ENCODE results near the gene SYVN1. TPM values are rescaled to one million over a fixed set of nuclear protein-coding genes. Genes with fewer than 3 reads are reported as not detected.
A peak's percentile ranks its signal among the peaks of the same experiment; 100 is the strongest.

The SYVN1 gene
- total and polyA plus RNA-seq, 2 donors (not counting 1 experiment from before 2014, with no cell fraction given) = 187 to 282 TPM

- peaks cover 70% of the 10 kb centered on the region for H3K79me2 ChIP-seq (ENCODE audit: control insufficient read depth, insufficient read depth, low read length)
- peaks cover 3 to 55% of the 10 kb centered on the region in 2 experiments for H3K36me3 ChIP-seq (replicated peaks in 1 of 2; ENCODE audit: control extremely low read depth in 1 of 2, control insufficient read depth in 1 of 2, extremely low read depth in 1 of 2, insufficient read depth in 2 of 2, low read length in 1 of 2)
- POLR2A ChIA-PET = interaction anchor here (0.5 to 8.8 kb wide), 6 partner anchors 12 to 130 kb away, joined by 3 to 160 read pairs (median 5); partner anchors contain the start of genes CAPN1, FAU, MRPL49 and POLA2
- H3K4me3 ChIP-seq (ENCODE audit: control extremely low read depth in 1 of 5, extremely low read depth in 1 of 5, insufficient read depth in 1 of 5, low read depth in 2 of 5, low read length in 4 of 5) = peak overlapping the region; percentile 13 to 99 (median 96)
- ATAC-seq (ENCODE audit: low read depth) (no peak), DNase-seq (no peak)
- Mint-ChIP-seq H3K4me3 (peak overlapping the region; percentile 97), H3K27me3 (no peaks in the 10 kb centered on the region), H3K4me1 (peaks cover 65% of the 10 kb centered on the region), H3K27ac (peak overlapping the region; percentile 99), H3K9me3 (ENCODE audit: insufficient read depth) (no peaks in the 10 kb centered on the region)
- peak overlapping the region; percentile 89 for H3K4me2 ChIP-seq (replicated peaks; ENCODE audit: low read depth, low read length, poor library complexity, severe bottlenecking)
- peaks cover 72% of the 10 kb centered on the region for H4K20me1 ChIP-seq (ENCODE audit: control insufficient read depth, insufficient read depth, low read length, poor library complexity, severe bottlenecking)
- H2AFZ ChIP-seq (ENCODE audit: insufficient read depth, low read depth, low read length, poor library complexity, severe bottlenecking) = no peak overlapping the region
- peak overlapping the region; percentile 99 for H3K9ac ChIP-seq (ENCODE audit: low read length)
- H3K9me3 ChIP-seq (ENCODE audit: control extremely low read depth in 1 of 3, control insufficient read depth in 2 of 3, insufficient read depth in 1 of 3, low read length in 2 of 3) = no peaks in the 10 kb centered on the region
- intact Hi-C loops (cut with micrococcal nuclease) = loop anchor here (1.0 to 5.0 kb wide), 5 partner anchors 10 to 485 kb away; partner anchors contain the start of genes CAPN1, FAU, MRPL49 and PCNX3
- WGBS (ENCODE audit: insufficient coverage) = 64% methylated on average over 4 of the region's 6 CpGs
- peak overlapping the region; percentile 98 to 99 for H3K27ac ChIP-seq (ENCODE audit: low read length in 2 of 2)
- CTCF ChIA-PET = interaction anchor here (0.6 to 7.5 kb wide), 9 partner anchors 10 to 284 kb away, joined by 3 to 64 read pairs (median 9); partner anchors contain the start of genes CAPN1, FAU, MRPL49 and TM7SF2
- H3K4me1 ChIP-seq (ENCODE audit: control insufficient read depth in 2 of 2, insufficient read depth in 2 of 2, low read length in 2 of 2) = peaks cover 43 to 72% of the 10 kb centered on the region in 2 donors
- no peaks in the 10 kb centered on the region for H3K27me3 ChIP-seq (replicated peaks in 1 of 4; ENCODE audit: control extremely low read depth in 1 of 4, control insufficient read depth in 3 of 4, insufficient read depth in 4 of 4, low read length in 3 of 4)
- no peak for TF ChIP-seq EZH2 (IDR thresholded peaks at IDR 0.05; ENCODE audit: borderline replicate concordance, insufficient read depth, low read depth, low read length, poor library complexity, severe bottlenecking)
- TF ChIP-seq CTCF (IDR thresholded peaks at IDR 0.05) = no peak
Observed at GRCh38 chr11:65131895-65132237, 2.5 kb downstream of the SYVN1 start.

GRCh38 chr11:65131417-65131776 lies 2.9 kb downstream of the SYVN1 start:
- DNase-seq (peak; percentile 24), ATAC-seq (ENCODE audit: low read depth) (no peak)
- Histone ChIP-seq H3K4me1 (ENCODE audit: control insufficient read depth in 2 of 2, insufficient read depth in 2 of 2, low read length in 2 of 2) (peaks cover 43 to 72% of the 10 kb centered on the region in 2 donors), H2AFZ (ENCODE audit: insufficient read depth, low read depth, low read length, poor library complexity, severe bottlenecking) (no peak overlapping the region), H3K79me2 (ENCODE audit: control insufficient read depth, insufficient read depth, low read length) (peaks cover 70% of the 10 kb centered on the region), H4K20me1 (ENCODE audit: control insufficient read depth, insufficient read depth, low read length, poor library complexity, severe bottlenecking) (peaks cover 76% of the 10 kb centered on the region), H3K27me3 (replicated peaks in 1 of 4; ENCODE audit: control extremely low read depth in 1 of 4, control insufficient read depth in 3 of 4, insufficient read depth in 4 of 4, low read length in 3 of 4) (no peaks in the 10 kb centered on the region), H3K4me2 (replicated peaks; ENCODE audit: low read depth, low read length, poor library complexity, severe bottlenecking) (peak overlapping the region; percentile 89), H3K36me3 (replicated peaks in 1 of 2; ENCODE audit: control extremely low read depth in 1 of 2, control insufficient read depth in 1 of 2, extremely low read depth in 1 of 2, insufficient read depth in 2 of 2, low read length in 1 of 2) (peaks cover 3 to 60% of the 10 kb centered on the region in 2 experiments), H3K9me3 (ENCODE audit: control extremely low read depth in 1 of 3, control insufficient read depth in 2 of 3, insufficient read depth in 1 of 3, low read length in 2 of 3) (no peaks in the 10 kb centered on the region), H3K4me3 (ENCODE audit: control extremely low read depth in 1 of 5, extremely low read depth in 1 of 5, insufficient read depth in 1 of 5, low read depth in 2 of 5, low read length in 4 of 5) (peak overlapping the region in 4 of 5 experiments; percentile 4 to 99 (median 97)), H3K27ac (ENCODE audit: low read length in 2 of 2) (peak overlapping the region; percentile 98 to 99), H3K9ac (ENCODE audit: low read length) (peak overlapping the region; percentile 99)
- no peaks in the 10 kb centered on the region for H3K27me3 Mint-ChIP-seq
- intact Hi-C loops (cut with micrococcal nuclease) = loop anchor here (5.0 kb wide), 2 partner anchors 89 to 486 kb away; partner anchors contain the start of genes PCNX3 and SAC3D1
- TF ChIP-seq EZH2 (IDR thresholded peaks at IDR 0.05; ENCODE audit: borderline replicate concordance, insufficient read depth, low read depth, low read length, poor library complexity, severe bottlenecking) = no peak
- no peak for TF ChIP-seq CTCF (IDR thresholded peaks at IDR 0.05)
- 33% methylated on average over 1 of the region's 3 CpGs for WGBS (ENCODE audit: insufficient coverage)
- peaks cover 62% of the 10 kb centered on the region for H3K4me1 Mint-ChIP-seq
- no peaks in the 10 kb centered on the region for H3K9me3 Mint-ChIP-seq (ENCODE audit: insufficient read depth)
- ChIA-PET CTCF (interaction anchor here (0.6 to 7.5 kb wide), 10 partner anchors 10 to 283 kb away, joined by 3 to 64 read pairs (median 8); partner anchors contain the start of genes CAPN1, FAU, MRPL49 and TM7SF2), POLR2A (interaction anchor here (0.5 to 8.8 kb wide), 4 partner anchors 12 to 131 kb away, joined by 4 to 160 read pairs (median 6); partner anchors contain the start of genes FAU, MRPL49, POLA2 and TM7SF2)
- H3K27ac Mint-ChIP-seq = peak overlapping the region; percentile 99
- peak overlapping the region; percentile 97 for H3K4me3 Mint-ChIP-seq
